HG03175 (cell line): ENCODE results near the gene BAD.
A peak's percentile ranks its signal among the peaks of the same experiment; 100 is the strongest.
"Not testable (repeated sequence)": the region's sequence is repeated elsewhere in the genome, so short reads cannot be mapped to it uniquely, and the experiment has no call there.

Source experiments
- ATAC-seq: cut with Tn5 transposase; IDR thresholded peaks from one replicate; pipeline ENCODE4 v1.9.1; 2021; ENCODE audit warnings: mild to moderate bottlenecking, moderate library complexity; ENCODE audit not compliant: unreplicated experiment

The BAD gene

GRCh38 chr11:64284048-64284961 is at the start of gene BAD:
TSS of gene BAD (minus strand) at chr11:64284665. CDS start at chr11:64284368, 297 bp downstream.
- peak; percentile 77 for ATAC-seq

GRCh38 chr11:64333556-64333955 is 49.1 kb upstream of the BAD start:
- no peak for ATAC-seq

GRCh38 chr11:64331569-64332371 is 47.3 kb upstream of the BAD start:
- ATAC-seq = peak; percentile 59

GRCh38 chr11:64330888-64331287 is 46.4 kb upstream of the BAD start:
- ATAC-seq = no peak

GRCh38 chr11:64327993-64328392 is 43.5 kb upstream of the BAD start:
- no peak for ATAC-seq

GRCh38 chr11:64327375-64327774 is 42.9 kb upstream of the BAD start:
- ATAC-seq = no peak

- ATAC-seq = no peak
Observed at GRCh38 chr11:64324692-64325469, 40.4 kb upstream of the BAD start.

- ATAC-seq = not testable (repeated sequence)
Observed at GRCh38 chr11:64323984-64324383, 39.5 kb upstream of the BAD start.

- ATAC-seq = no peak
Observed at GRCh38 chr11:64323373-64323772, 38.9 kb upstream of the BAD start.

- ATAC-seq = no peak
Observed at GRCh38 chr11:64322925-64323260, 38.4 kb upstream of the BAD start.

- ATAC-seq = no peak
Observed at GRCh38 chr11:64321533-64321932, 37.1 kb upstream of the BAD start.

- no peak for ATAC-seq
Observed at GRCh38 chr11:64321026-64321425, 36.6 kb upstream of the BAD start.

- no peak for ATAC-seq
Observed at GRCh38 chr11:64320556-64320955, 36.1 kb upstream of the BAD start.

GRCh38 chr11:64318766-64319761 is 34.6 kb upstream of the BAD start:
- ATAC-seq = no peak

GRCh38 chr11:64317961-64318765 is 33.7 kb upstream of the BAD start, which contains the start of gene PRDX5:
TSS of gene PRDX5 (plus strand) at chr11:64318121. CDS start at chr11:64318216, 95 bp downstream.
- peak; percentile 76 for ATAC-seq

GRCh38 chr11:64317325-64317960 is 33.0 kb upstream of the BAD start, which contains the start of gene TRMT112:
TSS of gene TRMT112 (minus strand) at chr11:64317559. CDS start at chr11:64317526, 33 bp downstream.
- peak; percentile 70 for ATAC-seq

GRCh38 chr11:64316672-64317324 is 32.3 kb upstream of the BAD start:
- ATAC-seq = peak; percentile 3
